GM21825 (cell line): ENCODE measurements around the gene MIER3.

ENCODE experiments used
- ATAC-seq: cut with Tn5 transposase; IDR thresholded peaks from one replicate; pipeline ENCODE4 v1.9.1; 2021; ENCODE audit warnings: mild to moderate bottlenecking, moderate library complexity; ENCODE audit not compliant: unreplicated experiment

The MIER3 gene

DNA sequence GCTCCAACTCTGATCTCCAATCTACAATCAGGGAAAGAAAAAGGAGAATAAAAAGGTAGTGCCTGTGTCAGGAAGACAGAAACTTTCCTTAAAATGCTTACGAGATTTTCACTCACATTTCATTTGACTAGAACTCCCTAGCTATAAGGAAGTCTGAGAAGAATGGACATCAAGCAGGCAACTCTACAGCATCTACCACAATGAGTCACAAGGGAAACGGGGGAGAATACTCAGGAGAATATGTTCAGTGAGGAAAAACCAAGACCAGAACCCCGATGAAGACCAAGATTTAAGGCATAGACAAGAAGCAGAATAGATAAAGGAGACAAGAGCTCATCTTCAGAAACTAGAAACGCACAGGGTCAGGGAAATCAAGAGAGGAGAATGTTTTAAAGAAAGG lies 51.5 kb downstream of the MIER3 start:
- no peak for ATAC-seq

DNA sequence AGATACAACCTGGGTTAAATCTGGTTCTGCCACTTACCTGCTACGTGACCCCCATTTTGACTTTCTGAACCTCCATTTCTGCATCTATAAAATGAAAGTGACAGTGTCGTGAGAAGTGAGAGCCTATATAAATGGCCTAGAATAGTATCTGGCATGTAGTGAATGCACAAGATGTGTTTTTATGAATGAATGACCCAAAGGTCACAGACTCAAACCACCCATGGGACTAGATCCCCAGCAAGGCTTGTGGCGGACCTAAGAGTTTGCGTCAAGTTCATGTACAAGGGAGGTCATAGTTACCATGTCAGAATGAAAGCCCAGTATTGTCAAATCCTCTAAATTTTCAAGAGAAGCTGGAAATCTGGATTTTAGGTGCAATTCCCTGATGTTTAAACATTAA lies 53.7 kb downstream of the MIER3 start:
- ATAC-seq: no peak

DNA sequence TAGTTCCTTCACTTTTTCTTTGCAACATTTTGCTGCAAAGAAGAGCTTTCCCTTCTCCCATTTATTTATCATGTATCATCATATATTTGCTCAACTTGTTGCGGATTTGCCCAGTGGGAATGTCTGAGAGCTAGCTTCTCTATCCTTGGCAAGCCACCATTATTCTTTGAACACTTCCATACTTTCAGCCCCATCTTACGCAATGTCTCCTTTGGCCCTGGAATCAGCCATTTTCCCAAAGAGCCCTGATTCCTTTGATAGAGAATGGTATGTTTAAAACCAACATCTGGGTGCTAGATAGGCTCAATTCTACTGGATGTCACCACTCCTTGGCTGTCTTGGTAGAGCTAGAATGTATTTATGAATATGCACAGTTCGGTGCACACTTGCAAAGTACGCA lies 55.2 kb downstream of the MIER3 start:
- ATAC-seq: no peak

DNA sequence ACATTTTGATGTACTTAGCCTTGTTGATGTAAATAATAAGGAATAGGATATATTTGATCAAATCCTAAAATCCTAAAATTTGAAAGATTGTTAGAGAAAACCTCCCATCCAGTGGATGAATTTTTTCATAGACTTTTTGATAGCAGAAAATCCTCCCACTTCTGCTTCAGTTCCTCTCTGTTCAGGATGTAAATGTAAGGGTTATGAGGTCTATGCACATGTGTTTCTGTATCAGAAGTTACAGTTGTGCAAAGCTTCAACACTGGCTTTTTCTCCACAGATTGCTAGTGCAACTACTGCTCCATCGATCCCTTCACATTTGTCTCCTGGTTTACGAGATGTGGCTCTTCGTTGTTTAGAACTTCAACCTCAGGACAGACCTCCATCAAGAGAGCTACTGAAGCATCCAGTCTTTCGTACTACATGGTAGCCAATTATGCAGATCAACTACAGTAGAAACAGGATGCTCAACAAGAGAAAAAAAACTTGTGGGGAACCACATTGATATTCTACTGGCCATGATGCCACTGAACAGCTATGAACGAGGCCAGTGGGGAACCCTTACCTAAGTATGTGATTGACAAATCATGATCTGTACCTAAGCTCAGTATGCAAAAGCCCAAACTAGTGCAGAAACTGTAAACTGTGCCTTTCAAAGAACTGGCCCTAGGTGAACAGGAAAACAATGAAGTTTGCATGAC lies 58.5 kb downstream of the MIER3 start:
- no peak for ATAC-seq

DNA sequence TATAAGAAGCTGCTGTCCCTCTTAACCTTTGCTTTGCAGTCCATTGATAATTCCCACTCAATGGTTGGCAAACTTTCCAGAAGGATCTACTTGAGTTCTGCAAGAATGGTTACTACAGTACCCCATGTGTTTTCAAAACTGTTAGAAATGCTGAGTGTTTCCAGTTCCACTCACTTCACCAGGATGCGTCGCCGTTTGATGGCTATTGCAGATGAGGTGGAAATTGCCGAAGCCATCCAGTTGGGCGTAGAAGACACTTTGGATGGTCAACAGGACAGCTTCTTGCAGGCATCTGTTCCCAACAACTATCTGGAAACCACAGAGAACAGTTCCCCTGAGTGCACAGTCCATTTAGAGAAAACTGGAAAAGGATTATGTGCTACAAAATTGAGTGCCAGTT lies 70.4 kb downstream of the MIER3 start:
- no peak for ATAC-seq

DNA sequence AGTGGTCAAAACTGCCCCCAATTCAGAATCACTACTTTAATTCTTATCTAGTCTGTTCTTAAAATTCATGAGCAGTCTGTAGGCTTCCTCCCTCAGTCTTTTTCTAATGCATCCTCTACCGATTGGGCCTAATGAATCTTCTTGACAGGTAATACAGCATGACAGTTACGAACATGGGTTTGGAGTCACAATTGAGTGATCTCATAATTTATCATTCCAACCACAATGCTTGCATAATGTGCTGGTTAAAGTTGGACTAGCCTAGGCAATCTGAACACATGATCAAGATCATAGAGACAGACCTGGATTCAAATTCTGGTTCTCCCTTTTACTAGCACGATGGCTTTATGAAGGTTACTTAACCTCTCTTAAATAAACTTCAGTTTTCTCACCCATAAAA lies 75.6 kb downstream of the MIER3 start:
- ATAC-seq: no peak

DNA sequence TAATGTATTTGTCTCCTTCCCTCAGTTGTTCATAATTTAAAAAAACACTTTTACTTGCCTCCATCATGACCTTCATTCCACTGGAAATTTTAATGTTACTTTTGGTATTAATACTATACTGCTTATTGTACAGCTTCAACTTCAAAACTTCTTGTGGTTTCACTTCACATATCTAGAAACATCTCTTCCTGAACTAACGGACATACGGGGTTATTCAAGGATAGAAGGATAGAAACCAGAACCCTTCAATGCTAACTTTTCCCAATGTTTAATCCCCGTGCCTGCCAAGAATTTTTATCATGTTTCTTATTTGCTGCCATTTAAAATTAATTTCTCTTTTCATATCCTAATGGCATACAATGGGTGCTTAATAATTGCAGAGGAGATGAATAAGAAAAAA lies 78.9 kb downstream of the MIER3 start:
- no peak for ATAC-seq

DNA sequence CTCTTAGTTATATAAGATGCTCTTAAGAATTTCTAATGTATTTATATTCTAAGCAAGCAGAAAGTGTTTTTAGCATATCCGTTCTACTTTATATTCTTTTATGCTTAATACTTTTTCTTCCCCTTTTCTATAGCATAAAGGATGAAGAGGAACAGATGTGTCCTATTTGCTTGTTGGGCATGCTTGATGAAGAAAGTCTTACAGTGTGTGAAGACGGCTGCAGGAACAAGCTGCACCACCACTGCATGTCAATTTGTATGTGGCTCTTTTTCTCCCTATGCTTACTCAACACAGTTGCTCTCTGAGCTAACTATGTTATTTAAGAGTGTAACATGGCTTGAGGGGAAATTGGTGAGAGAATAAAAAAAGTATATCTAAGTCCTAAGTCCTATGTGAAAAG lies 80.1 kb downstream of the MIER3 start:
- ATAC-seq: no peak
